HG02571 (cell line): ENCODE measurements around the gene ARHGAP4.

ENCODE experiments used
- ATAC-seq: cut with Tn5 transposase; IDR thresholded peaks from one replicate; pipeline ENCODE4 v1.9.1; 2021; ENCODE audit warnings: mild to moderate bottlenecking, moderate library complexity; ENCODE audit not compliant: unreplicated experiment

ARHGAP4 gene

GRCh38 chrX:153928846-153929245 lies 2.8 kb upstream of the ARHGAP4 start:
- ATAC-seq: no peak

GRCh38 chrX:153927922-153928760 lies 2.1 kb upstream of the ARHGAP4 start:
- ATAC-seq: peak; percentile 77

- no peak for ATAC-seq
These were observed 1.5 kb upstream of the ARHGAP4 start for GRCh38 chrX:153927672-153927921.

- no peak for ATAC-seq
These were observed 1.0 kb upstream of the ARHGAP4 start for GRCh38 chrX:153926858-153927671.

GRCh38 chrX:153926552-153926857 lies 441 bp upstream of the ARHGAP4 start:
- no peak for ATAC-seq

- no peak for ATAC-seq
These were observed 701 bp downstream of the ARHGAP4 start for GRCh38 chrX:153925387-153925738.

GRCh38 chrX:153924149-153924861 lies 1.8 kb downstream of the ARHGAP4 start:
- no peak for ATAC-seq

- ATAC-seq: no peak
These were observed 2.9 kb downstream of the ARHGAP4 start for GRCh38 chrX:153922932-153923857.

GRCh38 chrX:153921511-153922446 lies 4.3 kb downstream of the ARHGAP4 start:
- no peak for ATAC-seq

- no peak for ATAC-seq
These were observed 5.0 kb downstream of the ARHGAP4 start for GRCh38 chrX:153921070-153921469.

- no peak for ATAC-seq
These were observed 5.5 kb downstream of the ARHGAP4 start for GRCh38 chrX:153920546-153920945.

- no peak for ATAC-seq
These were observed 6.8 kb downstream of the ARHGAP4 start for GRCh38 chrX:153919281-153919680.

- ATAC-seq: no peak
These were observed 8.2 kb downstream of the ARHGAP4 start for GRCh38 chrX:153917869-153918268.

GRCh38 chrX:153913701-153914100 lies 12.4 kb downstream of the ARHGAP4 start:
- ATAC-seq: no peak

GRCh38 chrX:153913211-153913610 lies 12.9 kb downstream of the ARHGAP4 start:
- ATAC-seq: no peak

GRCh38 chrX:153911798-153912197 lies 14.3 kb downstream of the ARHGAP4 start:
- ATAC-seq: no peak

GRCh38 chrX:153910446-153910845 lies 15.6 kb downstream of the ARHGAP4 start:
- no peak for ATAC-seq

GRCh38 chrX:153909980-153910360 lies 16.1 kb downstream of the ARHGAP4 start:
- no peak for ATAC-seq

GRCh38 chrX:153909024-153909979 lies 16.8 kb downstream of the ARHGAP4 start:
- no peak for ATAC-seq
